SKM-1 (cell line): ENCODE data around the gene NXPH4.

ENCODE experiments used
- DNase-seq: peaks from one replicate; lab custom pipeline; 2025; ENCODE audit not compliant: unreplicated experiment; lab: John Stamatoyannopoulos, UW

The NXPH4 gene

GRCh38 chr12:57183939-57184725, 32.5 kb upstream of the NXPH4 start:
- no peak for DNase-seq

GRCh38 chr12:57185403-57185802, 31.2 kb upstream of the NXPH4 start:
- DNase-seq: no peak

- DNase-seq: no peak
Measured at GRCh38 chr12:57185906-57186508, 30.6 kb upstream of the NXPH4 start.

- DNase-seq: no peak
Measured at GRCh38 chr12:57187222-57188089, 29.1 kb upstream of the NXPH4 start.

GRCh38 chr12:57188090-57188425, 28.5 kb upstream of the NXPH4 start:
- no peak for DNase-seq

- DNase-seq: no peak
Measured at GRCh38 chr12:57190037-57190436, 26.6 kb upstream of the NXPH4 start.

- no peak for DNase-seq
Measured at GRCh38 chr12:57190821-57191220, 25.8 kb upstream of the NXPH4 start.

- no peak for DNase-seq
Measured at GRCh38 chr12:57191410-57191809, 25.2 kb upstream of the NXPH4 start.

GRCh38 chr12:57192920-57193319, 23.7 kb upstream of the NXPH4 start:
- no peak for DNase-seq

GRCh38 chr12:57193706-57194245, 22.8 kb upstream of the NXPH4 start:
- no peak for DNase-seq

GRCh38 chr12:57194253-57194652, 22.3 kb upstream of the NXPH4 start:
- DNase-seq: no peak

GRCh38 chr12:57195186-57195585, 21.4 kb upstream of the NXPH4 start:
- no peak for DNase-seq

GRCh38 chr12:57195611-57196371, 20.8 kb upstream of the NXPH4 start:
- DNase-seq: no peak

- no peak for DNase-seq
Measured at GRCh38 chr12:57196439-57196838, 20.2 kb upstream of the NXPH4 start.

- no peak for DNase-seq
Measured at GRCh38 chr12:57196956-57197355, 19.6 kb upstream of the NXPH4 start.

GRCh38 chr12:57198329-57198728, 18.3 kb upstream of the NXPH4 start:
- DNase-seq: no peak

GRCh38 chr12:57199191-57199590, 17.4 kb upstream of the NXPH4 start:
- no peak for DNase-seq

- no peak for DNase-seq
Measured at GRCh38 chr12:57200497-57200896, 16.1 kb upstream of the NXPH4 start.

- no peak for DNase-seq
Measured at GRCh38 chr12:57201219-57201618, 15.4 kb upstream of the NXPH4 start.

- DNase-seq: no peak
Measured at GRCh38 chr12:57201631-57202030, 15.0 kb upstream of the NXPH4 start.

GRCh38 chr12:57202321-57202720, 14.3 kb upstream of the NXPH4 start:
- no peak for DNase-seq
